ENCODE results near the gene SETD4. TPM values are rescaled to one million over a fixed set of nuclear protein-coding genes. Genes with fewer than 3 reads are reported as not detected.

SETD4 gene
- total RNA-seq, 8 experiments from 2014 or later, result 12.8 to 28.1 (median 20.5) TPM

DNA sequence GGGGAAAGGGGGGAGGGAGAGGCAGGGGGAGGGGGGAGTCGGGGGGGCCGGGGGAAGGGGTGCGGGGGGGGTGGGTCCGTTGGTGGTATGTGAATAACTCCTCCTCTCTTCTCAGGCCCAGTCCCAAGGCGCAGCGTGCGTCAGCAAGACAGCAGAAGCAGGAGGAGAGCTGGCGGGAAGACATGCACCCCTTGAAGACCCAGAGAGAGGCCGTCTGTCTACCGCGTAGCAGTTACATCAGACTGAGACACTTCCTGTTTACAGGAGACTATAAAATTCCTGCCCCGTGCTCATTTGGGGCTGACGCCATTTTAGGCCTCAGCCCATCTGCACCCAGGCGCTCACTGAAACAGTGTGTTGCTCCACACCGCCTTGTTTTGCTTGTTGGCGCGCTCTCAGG is 55.3 kb downstream of the SETD4 start:
- 76 to 96% (median 91%) methylated on average over 5 to 8 of the region's 17 CpGs; no CpG with 5 or more reads in 7 of the 10 experiments for WGBS, 10 experiments
- peak in 1 of 8 experiments; percentile 82 for ATAC-seq (replicated peaks in 6 of 8)

DNA sequence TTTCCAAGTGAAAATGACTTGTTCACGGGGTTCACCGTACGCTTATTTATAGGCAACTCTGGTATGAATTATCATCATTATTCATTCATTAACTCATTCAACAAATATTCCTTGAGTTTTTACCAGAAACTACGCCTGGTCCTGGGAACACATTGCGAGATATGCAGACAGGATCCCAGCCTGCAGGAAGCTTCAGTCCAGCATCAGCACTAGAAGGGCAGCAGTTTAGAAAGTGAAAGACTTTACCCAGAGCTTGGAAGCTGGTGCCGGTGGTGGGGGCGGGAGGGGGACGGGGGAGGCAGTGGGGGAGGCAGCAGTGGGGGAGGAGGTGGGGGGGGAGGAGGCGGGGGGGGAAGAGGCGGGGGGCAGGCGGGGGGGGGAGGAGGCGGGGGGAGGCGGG is 55.9 kb downstream of the SETD4 start:
- Histone ChIP-seq H3K27ac (no peak overlapping the region), H3K4me1 (replicated peaks in 1 of 2) (no peaks in the 10 kb centered on the region), H3K4me3 (no peak overlapping the region)
- 53 to 89% (median 84%) methylated on average over 2 to 4 of the region's 13 CpGs; no CpG with 5 or more reads in 5 of the 10 experiments for WGBS, 10 experiments
- peak in 3 of 8 experiments; percentile 47 to 69 (median 52) for ATAC-seq (replicated peaks in 6 of 8)
- in situ Hi-C loops (cut with MboI; ENCODE audit: low pct_unique_long_range_greater_than_20kb in 2 of 9, low sequenced_read_pairs in 9 of 9, unreplicated experiment in 9 of 9), result no loop called here

More for the DNA sequence above, 55.3 kb downstream of the SETD4 start:
- H3K27ac ChIP-seq, result no peak overlapping the region
- no peaks in the 10 kb centered on the region for H3K4me1 ChIP-seq (replicated peaks in 1 of 2)
- H3K4me3 ChIP-seq, result no peak overlapping the region
- in situ Hi-C loops (cut with MboI; ENCODE audit: low pct_unique_long_range_greater_than_20kb in 2 of 9, low sequenced_read_pairs in 9 of 9, unreplicated experiment in 9 of 9), result no loop called here

DNA sequence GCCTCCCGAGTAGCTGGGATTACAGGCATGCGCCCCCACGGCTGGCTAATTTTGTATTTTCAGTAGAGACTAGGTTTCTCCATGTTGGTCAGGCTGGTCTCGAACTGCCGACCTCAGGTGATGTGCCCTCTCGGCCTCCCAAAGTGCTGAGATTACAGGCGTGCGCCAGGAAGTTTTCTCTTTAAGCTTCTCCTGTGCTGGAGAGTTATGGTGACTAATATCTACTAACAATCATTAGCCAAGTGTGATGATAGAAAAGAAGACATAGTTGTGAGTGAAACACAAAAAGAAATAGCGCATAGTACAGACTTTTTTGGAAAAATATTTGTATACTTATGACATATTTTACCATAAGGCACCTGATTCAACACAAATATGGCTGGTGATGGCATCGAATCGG is 56.5 kb downstream of the SETD4 start:
- Histone ChIP-seq H3K27ac (no peak overlapping the region), H3K4me1 (replicated peaks in 1 of 2) (no peaks in the 10 kb centered on the region), H3K4me3 (no peak overlapping the region)
- WGBS, 10 experiments, result 64 to 100% (median 96%) methylated on average over 2 to 8 of the region's 11 CpGs
- ATAC-seq (replicated peaks in 6 of 8), result no peak
- in situ Hi-C loops (cut with MboI; ENCODE audit: low pct_unique_long_range_greater_than_20kb in 2 of 9, low sequenced_read_pairs in 9 of 9, unreplicated experiment in 9 of 9), result no loop called here

DNA sequence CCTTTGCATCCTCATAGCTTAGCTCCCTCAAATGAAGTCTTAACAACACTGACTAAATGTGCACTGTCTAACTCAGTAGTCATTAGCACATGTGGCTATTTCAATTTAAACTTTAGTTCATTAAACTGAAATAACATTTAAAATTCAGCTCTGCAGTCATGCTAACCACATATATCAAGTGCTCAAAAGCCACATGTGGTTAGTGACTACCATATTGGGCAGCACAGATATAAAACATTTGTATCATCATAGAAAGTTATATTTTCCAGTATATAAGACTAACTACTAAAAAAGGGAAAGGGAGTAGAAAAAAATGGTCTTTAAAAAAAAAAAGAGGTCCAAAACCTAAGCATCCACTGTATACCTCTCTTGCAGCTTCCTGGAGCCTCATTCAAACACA is 64.1 kb downstream of the SETD4 start:
- no peaks in the 10 kb centered on the region for H3K4me1 ChIP-seq (replicated peaks in 1 of 2)
- ATAC-seq (replicated peaks in 6 of 8), result no peak
- in situ Hi-C loops (cut with MboI; ENCODE audit: low pct_unique_long_range_greater_than_20kb in 2 of 9, low sequenced_read_pairs in 9 of 9, unreplicated experiment in 9 of 9), result no loop called here
- no peak overlapping the region for H3K4me3 ChIP-seq
- no peak overlapping the region for H3K27ac ChIP-seq

DNA sequence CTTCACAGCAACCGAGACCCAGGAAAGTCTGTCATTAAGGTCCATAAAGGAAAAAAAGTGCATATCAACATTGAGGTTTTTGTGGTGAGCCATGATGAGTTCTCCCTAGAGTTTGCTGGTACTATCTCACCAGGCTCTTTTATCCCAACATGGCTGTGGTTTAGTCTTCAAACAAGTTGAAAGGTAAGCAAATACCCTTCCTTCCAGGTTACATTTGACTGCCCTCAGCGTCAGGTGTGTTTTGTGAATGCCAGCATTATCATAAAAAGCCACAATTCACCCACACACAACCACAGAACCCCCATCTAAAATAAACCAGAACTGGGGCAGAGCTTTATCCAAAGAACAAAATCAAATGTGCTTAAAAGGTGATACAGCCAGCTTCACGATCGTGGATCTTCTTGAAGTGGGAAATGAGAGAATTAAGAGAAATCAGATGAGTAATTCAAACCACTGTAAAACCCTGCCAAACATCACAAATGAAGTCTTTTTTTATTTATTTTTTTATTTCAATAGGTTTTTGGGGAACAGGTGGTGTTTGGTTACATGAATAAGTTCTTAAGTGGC is 64.7 kb downstream of the SETD4 start:
- WGBS, 10 experiments, result 0 to 100% (median 79%) methylated on average over 1 to 4 of the region's 4 CpGs; no CpG with 5 or more reads in 1 of the 10 experiments
- Histone ChIP-seq H3K27ac (no peak overlapping the region), H3K4me3 (no peak overlapping the region), H3K4me1 (replicated peaks in 1 of 2) (no peaks in the 10 kb centered on the region)
- ATAC-seq (replicated peaks in 6 of 8), result no peak
- in situ Hi-C loops (cut with MboI; ENCODE audit: low pct_unique_long_range_greater_than_20kb in 2 of 9, low sequenced_read_pairs in 9 of 9, unreplicated experiment in 9 of 9), result no loop called here

DNA sequence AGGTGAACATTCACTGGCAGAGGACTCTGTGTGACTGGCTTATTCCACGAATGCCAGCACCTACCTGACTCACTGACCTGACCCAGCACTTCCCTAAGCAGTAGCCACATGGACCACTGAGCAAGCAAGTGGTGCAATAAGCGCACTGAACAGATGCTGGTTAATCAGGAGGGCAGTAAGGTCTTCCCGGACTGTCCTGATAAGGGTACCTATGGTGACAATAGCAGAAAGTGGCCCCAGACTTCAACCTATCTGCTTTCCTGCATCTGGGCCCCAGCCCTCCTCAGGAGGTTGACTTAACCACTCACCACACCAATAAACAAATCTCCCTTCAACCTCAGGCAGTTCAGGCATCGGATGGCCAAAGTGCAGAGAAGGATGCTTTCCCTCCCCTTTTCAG is 65.7 kb downstream of the SETD4 start:
- no peaks in the 10 kb centered on the region for H3K4me1 ChIP-seq (replicated peaks in 1 of 2)
- in situ Hi-C loops (cut with MboI; ENCODE audit: low pct_unique_long_range_greater_than_20kb in 2 of 9, low sequenced_read_pairs in 9 of 9, unreplicated experiment in 9 of 9), result no loop called here
- no peak overlapping the region for H3K27ac ChIP-seq
- H3K4me3 ChIP-seq, result no peak overlapping the region
- no peak for ATAC-seq (replicated peaks in 6 of 8)
- WGBS, 10 experiments, result 0 to 78% (median 58%) methylated on average over 1 to 4 of the region's 4 CpGs; no CpG with 5 or more reads in 6 of the 10 experiments

DNA sequence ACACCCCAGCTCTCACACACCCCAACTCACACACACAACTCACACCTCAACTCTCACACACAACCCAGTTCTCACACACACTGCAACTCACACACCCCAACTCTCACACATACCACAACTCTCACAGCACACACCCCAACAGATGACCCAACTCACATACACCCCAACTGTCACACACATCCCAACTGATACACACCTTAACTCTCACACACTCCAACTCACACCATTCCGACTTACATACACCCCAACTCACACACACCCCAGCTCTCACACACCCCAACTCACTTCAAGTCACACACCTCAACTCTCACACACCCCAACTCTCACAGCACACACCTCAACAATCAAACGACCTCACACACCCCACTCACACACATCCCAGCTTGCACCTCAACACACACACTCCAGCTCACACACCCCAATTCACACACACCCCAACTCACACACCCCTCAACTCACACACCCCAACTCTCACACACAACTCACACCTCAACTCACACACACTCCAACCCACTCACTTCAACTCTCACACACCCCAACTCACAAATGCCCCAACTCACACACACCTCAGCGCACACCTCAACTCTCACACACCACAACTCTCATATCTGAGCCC is 66.3 kb downstream of the SETD4 start:
- WGBS, 10 experiments, result 0 to 100% (median 25%) methylated on average over 1 to 2 of the region's 3 CpGs; no CpG with 5 or more reads in 4 of the 10 experiments
- no peaks in the 10 kb centered on the region for H3K4me1 ChIP-seq (replicated peaks in 1 of 2)
- in situ Hi-C loops (cut with MboI; ENCODE audit: low pct_unique_long_range_greater_than_20kb in 2 of 9, low sequenced_read_pairs in 9 of 9, unreplicated experiment in 9 of 9), result no loop called here
- H3K4me3 ChIP-seq, result no peak overlapping the region
- H3K27ac ChIP-seq, result no peak overlapping the region
- no peak for ATAC-seq (replicated peaks in 6 of 8)

DNA sequence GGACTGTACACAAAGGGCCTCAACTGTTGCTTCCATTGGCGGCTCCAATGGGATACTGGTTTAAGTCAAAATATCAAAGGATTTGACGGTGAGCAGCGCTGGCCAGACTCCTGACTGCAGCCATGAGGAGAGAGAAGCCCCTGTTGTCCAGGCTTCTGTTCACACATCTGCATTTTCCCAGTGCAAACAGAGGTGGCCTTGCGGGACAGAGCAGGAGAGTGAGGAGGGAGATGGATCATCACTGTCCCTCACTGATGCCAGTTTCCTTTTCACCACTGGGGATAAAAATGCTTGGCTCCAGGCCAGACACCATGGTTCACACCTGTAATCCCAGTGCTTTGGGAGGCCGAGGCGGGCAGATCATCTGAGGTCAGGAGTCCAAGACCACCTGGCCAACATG is 69.2 kb downstream of the SETD4 start:
- 80 to 87% methylated on average over 1 to 4 of the region's 6 CpGs; no CpG with 5 or more reads in 8 of the 10 experiments for WGBS, 10 experiments
- no peak for ATAC-seq (replicated peaks in 6 of 8)
- Histone ChIP-seq H3K4me1 (replicated peaks in 1 of 2) (no peaks in the 10 kb centered on the region), H3K27ac (no peak overlapping the region), H3K4me3 (no peak overlapping the region)
- in situ Hi-C loops (cut with MboI; ENCODE audit: low pct_unique_long_range_greater_than_20kb in 2 of 9, low sequenced_read_pairs in 9 of 9, unreplicated experiment in 9 of 9), result no loop called here

DNA sequence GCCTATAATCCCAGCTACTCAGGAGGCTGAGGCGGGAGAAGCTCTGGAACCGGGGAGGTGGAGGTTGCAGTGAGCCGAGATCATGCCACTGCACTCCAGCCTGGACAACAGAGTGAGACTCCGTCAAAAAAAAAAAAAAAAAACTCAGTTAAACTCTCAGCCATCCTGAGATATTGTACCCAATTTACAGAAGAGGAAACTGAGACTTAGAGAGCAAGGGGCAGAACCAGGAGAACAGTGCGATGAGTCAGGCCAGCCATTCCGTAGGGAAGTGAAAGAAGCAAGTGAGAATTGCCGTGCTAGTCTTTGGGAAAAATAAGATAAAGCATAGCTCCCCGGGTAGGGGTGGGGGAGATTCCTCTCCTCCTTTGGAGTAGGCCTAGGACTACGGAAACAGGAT is 69.7 kb downstream of the SETD4 start:
- ATAC-seq (replicated peaks in 6 of 8), result no peak
- Histone ChIP-seq H3K4me1 (replicated peaks in 1 of 2) (no peaks in the 10 kb centered on the region), H3K27ac (no peak overlapping the region), H3K4me3 (no peak overlapping the region)
- WGBS, 10 experiments, result 67 to 100% (median 93%) methylated on average over 1 to 9 of the region's 9 CpGs; no CpG with 5 or more reads in 1 of the 10 experiments
- in situ Hi-C loops (cut with MboI; ENCODE audit: low pct_unique_long_range_greater_than_20kb in 2 of 9, low sequenced_read_pairs in 9 of 9, unreplicated experiment in 9 of 9), result no loop called here

DNA sequence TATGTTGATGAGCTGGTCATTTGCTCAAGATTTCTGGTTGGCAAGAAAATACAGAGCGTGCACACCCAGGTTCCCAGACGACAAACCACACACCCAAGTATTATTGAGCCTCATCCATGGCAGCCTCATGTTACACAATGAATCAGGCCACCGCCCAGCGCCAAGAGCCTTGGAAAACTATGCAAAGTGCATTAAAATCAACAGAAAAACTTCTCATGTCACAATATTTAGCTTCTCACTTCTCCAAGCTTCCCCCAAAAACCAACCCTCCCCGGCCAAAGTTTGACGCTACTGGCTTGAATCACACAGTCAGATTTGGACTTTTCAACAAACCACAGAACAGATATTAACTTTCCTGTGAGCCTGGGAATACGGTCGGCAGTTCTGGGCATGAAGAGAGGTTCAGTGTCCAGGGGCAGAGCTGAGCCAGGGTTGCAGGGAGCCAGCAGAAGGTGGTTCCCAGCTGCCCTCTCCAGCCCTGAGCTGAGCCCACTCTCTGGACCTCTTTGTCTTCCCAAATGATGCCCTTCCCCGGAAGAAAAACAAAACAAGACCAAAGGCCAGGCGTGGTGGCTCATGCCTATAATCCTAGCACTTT is 71.1 kb downstream of the SETD4 start:
- Histone ChIP-seq H3K4me1 (replicated peaks in 1 of 2) (no peaks in the 10 kb centered on the region), H3K27ac (no peak overlapping the region), H3K4me3 (no peak overlapping the region)
- ATAC-seq (replicated peaks in 6 of 8), result peak in 4 of 8 experiments; percentile 48 to 100 (median 88)
- WGBS, 10 experiments, result 4 to 100% (median 90%) methylated on average over 1 to 10 of the region's 10 CpGs; no CpG with 5 or more reads in 1 of the 10 experiments
- in situ Hi-C loops (cut with MboI; ENCODE audit: low pct_unique_long_range_greater_than_20kb in 2 of 9, low sequenced_read_pairs in 9 of 9, unreplicated experiment in 9 of 9), result no loop called here

DNA sequence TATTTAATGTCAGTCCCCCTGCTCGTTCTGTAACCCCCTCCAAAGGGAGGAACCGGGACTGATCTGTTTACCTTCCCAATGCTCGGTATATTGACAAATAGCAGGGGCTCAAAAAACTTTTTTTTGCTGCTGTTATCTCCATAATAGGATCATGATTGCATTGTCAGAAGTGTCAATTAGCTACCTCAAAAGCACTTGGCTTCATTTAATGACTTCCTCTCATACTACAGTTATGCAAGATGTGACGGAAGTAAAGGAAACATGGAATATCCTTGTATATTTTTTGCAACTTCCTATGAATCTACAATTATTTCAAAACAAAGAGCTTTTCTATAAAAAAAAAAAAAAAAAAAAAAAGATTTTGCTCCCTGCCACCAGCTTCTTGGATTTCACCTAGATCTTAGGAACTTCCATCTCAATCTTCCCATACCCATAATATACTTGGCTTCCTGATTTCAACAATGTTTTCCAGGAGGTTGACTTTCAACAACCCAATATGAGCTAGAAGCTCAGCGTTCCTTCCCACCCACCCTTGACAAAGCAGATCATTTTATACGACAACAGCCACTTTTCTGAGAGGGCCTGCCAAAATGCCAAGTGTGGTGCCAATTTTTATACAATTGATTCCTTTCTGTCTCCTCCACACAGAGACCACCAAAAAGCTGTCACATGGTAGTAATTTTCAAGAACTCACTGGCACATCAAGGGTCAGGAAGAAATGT is 71.7 kb downstream of the SETD4 start:
- Histone ChIP-seq H3K27ac (no peak overlapping the region), H3K4me3 (no peak overlapping the region), H3K4me1 (replicated peaks in 1 of 2) (no peaks in the 10 kb centered on the region)
- in situ Hi-C loops (cut with MboI; ENCODE audit: low pct_unique_long_range_greater_than_20kb in 2 of 9, low sequenced_read_pairs in 9 of 9, unreplicated experiment in 9 of 9), result no loop called here
- peak in 1 of 8 experiments; percentile 9 for ATAC-seq (replicated peaks in 6 of 8)
- 28 to 100% (median 76%) methylated on average over 1 to 6 of the region's 6 CpGs for WGBS, 10 experiments

DNA sequence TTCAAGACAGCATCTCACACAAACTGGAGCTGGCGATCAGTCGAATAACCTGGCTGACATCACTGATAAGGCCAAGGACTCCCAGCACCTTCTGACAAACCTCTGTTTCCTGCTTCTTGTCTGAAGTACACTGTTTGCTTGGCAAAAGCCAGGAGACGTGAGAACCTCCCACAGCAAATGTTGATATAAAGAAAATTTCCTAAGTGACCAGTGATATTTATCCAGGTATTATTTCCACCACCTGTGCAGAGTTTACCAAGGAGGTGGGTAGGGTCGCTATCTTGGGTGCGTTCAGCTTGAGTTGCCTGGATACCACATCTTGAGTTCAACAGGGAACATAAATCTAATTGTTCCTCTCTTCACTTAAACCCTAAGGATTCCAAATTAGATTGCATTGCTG is 72.9 kb downstream of the SETD4 start:
- H3K4me3 ChIP-seq, result no peak overlapping the region
- no peaks in the 10 kb centered on the region for H3K4me1 ChIP-seq (replicated peaks in 1 of 2)
- in situ Hi-C loops (cut with MboI; ENCODE audit: low pct_unique_long_range_greater_than_20kb in 2 of 9, low sequenced_read_pairs in 9 of 9, unreplicated experiment in 9 of 9), result no loop called here
- WGBS, 10 experiments, result 57 to 96% (median 87%) methylated on average over 2 to 5 of the region's 5 CpGs; no CpG with 5 or more reads in 4 of the 10 experiments
- no peak overlapping the region for H3K27ac ChIP-seq
- ATAC-seq (replicated peaks in 6 of 8), result no peak

DNA sequence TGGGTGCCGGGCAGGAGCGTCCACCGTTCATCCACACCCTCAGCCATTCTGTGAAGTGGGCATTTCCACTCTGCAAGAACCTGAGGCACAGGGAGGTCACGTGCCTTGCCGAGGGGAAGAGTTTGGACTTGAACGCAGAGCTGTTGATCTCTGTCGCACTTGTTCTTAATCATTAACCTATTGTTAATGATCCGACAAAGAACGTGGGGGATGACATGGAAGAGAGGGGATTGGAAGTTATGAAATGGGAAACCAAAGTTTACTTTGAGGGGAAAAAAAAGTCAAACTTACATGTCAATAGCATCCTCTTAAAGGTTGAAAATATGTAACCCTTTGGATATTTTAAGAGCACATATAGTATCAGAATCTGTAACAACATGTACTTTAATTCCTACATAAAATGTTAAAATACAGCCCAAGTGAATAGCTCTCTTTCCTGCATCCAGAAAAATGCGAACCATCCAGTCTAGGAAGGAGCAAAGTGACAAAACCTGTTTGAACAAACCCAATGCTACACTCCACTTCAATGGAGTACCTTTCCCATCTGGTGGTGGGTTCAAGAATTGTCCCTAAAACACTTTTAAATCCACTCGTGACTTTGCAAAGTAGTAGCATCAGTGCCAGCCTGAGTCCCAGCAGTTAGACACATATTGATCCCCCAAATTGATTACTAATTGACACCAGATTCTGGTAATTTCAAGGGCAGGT is 75.5 kb downstream of the SETD4 start:
- no peak overlapping the region for H3K27ac ChIP-seq
- in situ Hi-C loops (cut with MboI; ENCODE audit: low pct_unique_long_range_greater_than_20kb in 2 of 9, low sequenced_read_pairs in 9 of 9, unreplicated experiment in 9 of 9), result no loop called here
- 28 to 67% (median 56%) methylated on average over 2 to 11 of the region's 11 CpGs for WGBS, 10 experiments
- no peaks in the 10 kb centered on the region for H3K4me1 ChIP-seq (replicated peaks in 1 of 2)
- no peak overlapping the region for H3K4me3 ChIP-seq
- ATAC-seq (replicated peaks in 6 of 8), result no peak

Data from motor neuron (in vitro differentiated cells).